T-helper 1 cell treated with Interleukin-12 subunit alpha and Interleukin-12 subunit beta and Interleukin-4 antibody, amounts not matched to agents 30 μg/mL and 1 μg/mL, for 36 hours (primary cell): Measurements from ENCODE around the gene TMEM220.
"Not testable (repeated sequence)": the region's sequence is repeated elsewhere in the genome, so short reads cannot be mapped to it uniquely, and the experiment has no call there.

Source experiments
- H3K27ac Mint-ChIP-seq: one replicate; pipeline ENCODE4 v1.8.0; 2021; ENCODE audit warnings: mild to moderate bottlenecking, mixed read lengths
- H3K27me3 Mint-ChIP-seq: one replicate; pipeline ENCODE4 v1.8.0; 2021; ENCODE audit warnings: low read depth, mixed read lengths
- H3K36me3 Mint-ChIP-seq: one replicate; pipeline ENCODE4 v1.8.0; 2021; ENCODE audit warnings: low read depth, mixed read lengths
- H3K4me1 Mint-ChIP-seq: one replicate; pipeline ENCODE4 v1.8.0; 2021; ENCODE audit warnings: low read depth, mixed read lengths
- H3K4me3 Mint-ChIP-seq: one replicate; pipeline ENCODE4 v1.8.0; 2021; ENCODE audit warnings: mild to moderate bottlenecking, moderate library complexity, mixed read lengths
- H3K9me3 Mint-ChIP-seq: one replicate; pipeline ENCODE4 v1.8.0; 2021; ENCODE audit warnings: mixed read lengths

Gene TMEM220

GRCh38 chr17:10727192-10727591 is 2.6 kb downstream of the TMEM220 start:
- Mint-ChIP-seq H3K4me1 (peaks cover 13% of the 10 kb centered on the region), H3K27ac (no peak overlapping the region), H3K27me3 (peaks cover 18% of the 10 kb centered on the region), H3K36me3 (peaks cover 1% of the 10 kb centered on the region), H3K9me3 (no peaks in the 10 kb centered on the region), H3K4me3 (no peak overlapping the region)

DNA sequence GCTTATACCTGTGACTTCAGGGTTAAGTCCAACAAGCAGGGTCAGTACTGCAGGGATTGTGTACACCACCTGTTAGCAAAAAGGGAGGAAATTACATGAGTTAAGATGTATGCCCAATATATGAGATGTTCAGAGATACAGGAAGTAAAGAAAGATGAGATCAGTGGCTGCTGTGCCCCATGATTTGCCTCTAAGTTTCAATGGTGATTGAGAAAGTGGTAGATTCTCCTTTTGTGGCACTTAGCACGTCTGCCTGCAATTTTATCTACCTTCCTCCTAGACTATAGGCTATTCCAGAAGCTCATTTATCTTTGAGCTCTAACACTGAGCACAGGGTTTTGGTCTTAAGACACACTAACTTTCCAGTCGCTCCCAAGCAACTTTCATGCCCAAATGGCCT is 3.6 kb downstream of the TMEM220 start:
- Mint-ChIP-seq H3K9me3 (no peaks in the 10 kb centered on the region), H3K27me3 (peaks cover 15% of the 10 kb centered on the region), H3K4me3 (no peak overlapping the region), H3K4me1 (peaks cover 13% of the 10 kb centered on the region), H3K36me3 (peaks cover 1% of the 10 kb centered on the region), H3K27ac (no peak overlapping the region)

DNA sequence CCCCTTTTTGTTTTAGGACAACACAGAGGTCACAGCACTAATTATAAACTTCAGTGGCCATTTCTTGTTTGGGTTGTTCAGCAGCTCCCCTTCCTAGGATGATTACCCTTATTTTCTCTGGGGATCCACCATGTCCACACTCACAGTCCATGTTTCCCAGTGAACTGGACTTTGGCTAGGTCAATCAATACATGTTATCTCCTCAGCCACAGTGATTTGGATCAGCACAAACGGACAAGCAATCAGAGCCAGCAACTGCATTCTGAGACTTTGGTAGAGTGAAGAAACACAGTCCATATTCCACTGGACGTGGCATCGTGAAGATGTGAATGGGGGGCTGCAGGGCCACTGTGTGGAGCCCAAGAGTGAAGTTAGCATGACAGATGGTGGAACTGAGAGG is 4.6 kb downstream of the TMEM220 start:
- peaks cover 1% of the 10 kb centered on the region for H3K36me3 Mint-ChIP-seq
- no peak overlapping the region for H3K27ac Mint-ChIP-seq
- no peaks in the 10 kb centered on the region for H3K9me3 Mint-ChIP-seq

DNA sequence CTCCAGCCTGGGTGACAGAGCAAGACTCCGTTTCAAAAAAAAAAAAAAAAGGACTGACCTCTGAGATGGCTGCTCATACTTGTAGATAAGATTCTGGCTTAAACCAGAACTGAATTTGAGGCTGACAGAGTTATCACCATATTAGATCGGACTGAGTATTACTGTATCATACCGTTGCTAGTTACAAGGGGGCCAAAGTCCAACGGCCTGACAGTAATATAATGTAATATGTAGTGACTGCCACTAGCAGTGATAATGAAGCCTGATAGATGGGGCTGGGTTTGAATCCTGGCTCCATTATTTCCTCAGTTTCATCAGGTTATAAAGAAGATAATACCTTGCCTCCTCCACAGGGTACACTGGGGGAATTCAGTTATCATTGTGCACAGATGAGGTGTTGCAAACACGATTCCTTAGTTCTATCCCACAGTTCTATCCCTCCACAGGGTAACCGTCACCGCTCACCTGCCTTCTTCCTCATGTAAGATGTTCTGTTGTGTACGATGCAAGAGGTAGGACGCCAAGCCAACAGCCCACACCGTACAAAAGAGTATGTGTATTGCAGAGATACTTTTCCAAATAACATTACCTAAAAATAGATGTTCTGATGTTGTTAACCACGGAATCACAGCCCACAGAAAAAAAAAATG is 5.2 kb downstream of the TMEM220 start:
- H3K27ac Mint-ChIP-seq = no peak overlapping the region
- no peaks in the 10 kb centered on the region for H3K9me3 Mint-ChIP-seq
- H3K4me3 Mint-ChIP-seq = no peak overlapping the region
- peaks cover 3% of the 10 kb centered on the region for H3K4me1 Mint-ChIP-seq
- peaks cover 5% of the 10 kb centered on the region for H3K27me3 Mint-ChIP-seq
- peaks cover 1% of the 10 kb centered on the region for H3K36me3 Mint-ChIP-seq

More for the DNA sequence above, 4.6 kb downstream of the TMEM220 start:
- Mint-ChIP-seq H3K27me3 (peaks cover 9% of the 10 kb centered on the region), H3K4me3 (no peak overlapping the region), H3K4me1 (peaks cover 6% of the 10 kb centered on the region)

DNA sequence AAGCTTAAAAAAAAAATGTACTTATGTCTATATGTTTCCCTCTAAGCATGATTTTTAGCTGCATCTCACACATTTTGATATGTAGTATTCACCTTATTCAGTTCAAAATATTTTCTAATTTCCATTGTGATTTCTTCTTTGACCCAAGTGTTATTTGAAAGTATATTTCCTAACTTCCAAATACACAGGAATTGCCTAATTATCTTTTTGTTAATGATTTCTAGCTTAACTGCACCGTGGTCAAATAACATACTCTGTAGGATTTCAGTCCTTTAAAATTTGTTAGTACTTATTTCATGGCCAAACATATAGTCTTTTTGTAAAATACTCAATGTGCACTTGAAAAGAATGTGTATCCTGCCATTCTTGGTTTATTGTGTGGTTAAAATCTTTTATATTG is 11.3 kb downstream of the TMEM220 start:
- H3K36me3 Mint-ChIP-seq = peaks cover 3% of the 10 kb centered on the region
- H3K9me3 Mint-ChIP-seq = no peaks in the 10 kb centered on the region
- H3K27ac Mint-ChIP-seq = no peak overlapping the region
- no peaks in the 10 kb centered on the region for H3K4me1 Mint-ChIP-seq
- H3K4me3 Mint-ChIP-seq = no peak overlapping the region
- no peaks in the 10 kb centered on the region for H3K27me3 Mint-ChIP-seq

- Mint-ChIP-seq H3K4me1 (no peaks in the 10 kb centered on the region), H3K27ac (no peak overlapping the region), H3K36me3 (peaks cover 19% of the 10 kb centered on the region), H3K9me3 (no peaks in the 10 kb centered on the region), H3K4me3 (no peak overlapping the region), H3K27me3 (no peaks in the 10 kb centered on the region)
These were observed 13.6 kb downstream of the TMEM220 start for GRCh38 chr17:10716218-10716617.

DNA sequence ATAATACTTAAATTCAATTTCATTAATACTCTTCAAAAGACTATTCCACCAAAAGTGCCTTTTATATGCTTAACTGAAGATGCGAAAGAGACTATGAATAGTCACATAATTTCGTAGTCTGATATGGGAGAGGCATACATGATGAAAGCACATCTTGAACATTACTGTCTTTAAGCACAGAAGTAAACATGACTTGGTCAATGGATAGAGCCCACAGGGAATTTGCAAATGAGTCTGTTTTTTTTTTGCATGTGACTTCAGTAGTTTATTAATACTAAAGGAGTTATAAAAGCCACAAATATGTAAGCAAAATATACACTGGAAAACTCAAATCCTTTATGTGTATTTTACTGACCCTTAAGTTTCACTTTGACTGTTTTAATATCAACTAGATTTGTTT is 16.5 kb downstream of the TMEM220 start:
- Mint-ChIP-seq H3K36me3 (peaks cover 38% of the 10 kb centered on the region), H3K4me1 (peaks cover 6% of the 10 kb centered on the region), H3K9me3 (no peaks in the 10 kb centered on the region), H3K4me3 (no peak overlapping the region), H3K27ac (no peak overlapping the region), H3K27me3 (no peaks in the 10 kb centered on the region)

DNA sequence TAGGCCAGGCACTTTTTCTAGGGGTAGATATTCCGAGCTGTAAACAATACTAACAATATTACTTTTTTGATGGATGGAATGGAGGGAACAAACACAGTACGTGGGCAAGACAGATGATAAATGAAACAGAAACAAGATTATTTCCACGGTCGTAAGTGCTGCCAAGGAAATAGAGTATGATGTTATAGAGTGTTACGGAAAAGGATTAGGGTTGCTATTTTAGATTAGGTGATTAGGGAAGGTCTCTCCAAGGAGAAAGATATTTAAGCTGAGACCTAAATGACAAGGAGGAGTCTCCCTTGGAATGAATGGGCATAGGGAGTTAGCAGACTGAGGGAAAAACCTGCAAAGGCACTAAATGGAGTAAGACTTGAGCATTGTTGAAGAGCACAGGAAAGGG is 24.1 kb downstream of the TMEM220 start:
- no peak overlapping the region for H3K4me3 Mint-ChIP-seq
- H3K9me3 Mint-ChIP-seq = no peaks in the 10 kb centered on the region
- H3K27me3 Mint-ChIP-seq = no peaks in the 10 kb centered on the region
- H3K27ac Mint-ChIP-seq = no peak overlapping the region
- H3K4me1 Mint-ChIP-seq = peaks cover 34% of the 10 kb centered on the region
- H3K36me3 Mint-ChIP-seq = peaks cover 36% of the 10 kb centered on the region

GRCh38 chr17:10702574-10702973 is 27.2 kb downstream of the TMEM220 start:
- Mint-ChIP-seq H3K36me3 (peaks cover 18% of the 10 kb centered on the region), H3K27me3 (no peaks in the 10 kb centered on the region), H3K27ac (peak overlapping the region; percentile 29), H3K4me3 (no peak overlapping the region), H3K4me1 (peaks cover 45% of the 10 kb centered on the region), H3K9me3 (no peaks in the 10 kb centered on the region)

GRCh38 chr17:10699856-10700255 is 30.0 kb downstream of the TMEM220 start:
- Mint-ChIP-seq H3K4me3 (peak overlapping the region; percentile 62), H3K4me1 (peaks cover 46% of the 10 kb centered on the region), H3K36me3 (peaks cover 15% of the 10 kb centered on the region), H3K9me3 (no peaks in the 10 kb centered on the region), H3K27me3 (no peaks in the 10 kb centered on the region), H3K27ac (peak overlapping the region; percentile 83)

DNA sequence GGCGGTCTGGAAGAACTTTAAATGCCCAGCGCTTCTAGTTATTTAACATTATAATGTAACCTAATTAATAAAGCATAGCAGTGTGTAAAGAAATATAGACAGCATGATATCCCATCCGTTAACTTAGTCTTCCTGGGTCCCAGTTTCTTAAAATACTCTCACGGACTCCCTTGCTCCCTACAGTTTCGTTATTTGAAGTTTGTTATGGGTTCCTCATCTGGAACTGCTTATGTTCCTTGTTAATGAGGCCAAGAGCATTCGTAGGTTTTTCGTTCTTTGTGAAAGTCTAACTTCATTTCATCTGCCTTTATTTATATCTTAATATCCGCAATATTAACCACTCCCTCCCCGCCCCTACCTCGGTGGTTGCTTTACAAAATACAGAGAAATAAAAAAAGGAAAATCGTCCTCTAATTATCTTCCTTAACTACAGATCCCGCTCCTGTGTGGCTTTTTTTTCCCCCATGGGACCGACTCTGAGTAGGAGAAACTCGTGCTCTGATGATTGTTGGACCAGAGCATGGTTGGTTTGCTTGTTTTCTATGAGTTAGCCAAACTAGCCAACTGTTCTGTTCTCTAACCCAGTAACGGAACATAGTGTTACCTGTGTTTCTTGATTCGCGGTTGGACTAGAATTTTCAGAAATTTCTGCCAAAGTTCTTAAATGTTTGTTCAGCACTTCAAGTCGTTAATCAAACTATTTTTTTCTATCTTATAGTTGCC is 31.6 kb downstream of the TMEM220 start:
- peaks cover 20% of the 10 kb centered on the region for H3K36me3 Mint-ChIP-seq
- H3K4me1 Mint-ChIP-seq = peaks cover 50% of the 10 kb centered on the region

GRCh38 chr17:10697092-10698081 is 32.4 kb downstream of the TMEM220 start, which contains the start of the genes ADPRM and SCO1:
Gene ADPRM, plus strand, starts transcription at chr17:10697594. Its CDS starts 7,333 bp downstream, at chr17:10704927.
Gene SCO1, minus strand, starts transcription at chr17:10697533. Its CDS starts 26 bp downstream, at chr17:10697507.
- H3K4me1 Mint-ChIP-seq = peaks cover 48% of the 10 kb centered on the region
- H3K27ac Mint-ChIP-seq = peak within 1 kb of the TSS; percentile 95
- H3K27me3 Mint-ChIP-seq = no peaks in the 10 kb centered on the region
- peaks cover 25% of the 10 kb centered on the region for H3K36me3 Mint-ChIP-seq
- H3K4me3 Mint-ChIP-seq = peak within 1 kb of the TSS; percentile 95
- no peaks in the 10 kb centered on the region for H3K9me3 Mint-ChIP-seq

More for the DNA sequence above, 31.6 kb downstream of the TMEM220 start:
- H3K27me3 Mint-ChIP-seq = no peaks in the 10 kb centered on the region
- peak overlapping the region; percentile 95 for H3K27ac Mint-ChIP-seq
- peak overlapping the region; percentile 95 for H3K4me3 Mint-ChIP-seq
- no peaks in the 10 kb centered on the region for H3K9me3 Mint-ChIP-seq

DNA sequence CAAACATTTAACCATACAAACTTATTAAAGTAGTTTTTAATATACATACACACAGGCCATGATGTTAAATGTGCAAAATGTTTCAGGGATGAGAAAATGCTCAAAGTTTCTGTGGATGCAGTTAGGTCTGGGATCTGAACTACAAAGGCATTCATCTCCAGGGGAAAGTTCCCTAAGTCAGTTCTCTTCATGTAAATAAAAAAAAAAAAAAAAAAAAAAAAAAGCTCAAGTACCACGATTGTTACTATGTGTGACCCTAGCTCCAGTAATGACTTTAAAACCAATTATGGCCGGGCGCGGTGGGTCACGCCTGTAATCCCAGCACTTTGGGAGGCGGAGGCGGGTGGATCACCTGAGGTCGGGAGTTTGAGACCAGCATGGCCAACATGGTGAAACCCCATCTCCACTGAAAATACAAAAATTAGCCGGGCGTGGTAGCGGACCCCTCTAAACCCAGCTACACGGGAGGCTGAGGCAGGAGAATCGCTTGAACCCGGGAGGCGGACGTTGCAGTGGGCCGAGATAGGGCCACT is 33.9 kb downstream of the TMEM220 start:
- H3K4me3 Mint-ChIP-seq = peak overlapping the region; percentile 95
- H3K9me3 Mint-ChIP-seq, H3K27me3 Mint-ChIP-seq: not testable (repeated sequence)
- peaks cover 32% of the 10 kb centered on the region for H3K36me3 Mint-ChIP-seq
- H3K27ac Mint-ChIP-seq = peak overlapping the region; percentile 36
- H3K4me1 Mint-ChIP-seq = peaks cover 43% of the 10 kb centered on the region

- Mint-ChIP-seq H3K27ac (no peak overlapping the region), H3K4me3 (no peak overlapping the region), H3K27me3 (no peaks in the 10 kb centered on the region), H3K9me3 (no peaks in the 10 kb centered on the region), H3K36me3 (peaks cover 49% of the 10 kb centered on the region), H3K4me1 (peaks cover 16% of the 10 kb centered on the region)
These were observed 42.3 kb downstream of the TMEM220 start for GRCh38 chr17:10687499-10687898.
